SH-SY5Y (cell line): ENCODE data around the gene PRAMEF6.
"Not testable (repeated sequence)": the region's sequence is repeated elsewhere in the genome, so short reads cannot be mapped to it uniquely, and the experiment has no call there.

Source experiments
- GATA2 ChIP-seq: IDR thresholded peaks from 2 replicates; pipeline ENCODE4 v1.6.1; 2011; ENCODE audit warnings: mild to moderate bottlenecking, low read depth, low read length
- GATA3 ChIP-seq: IDR thresholded peaks from 2 replicates; pipeline ENCODE4 v1.6.1; 2011; ENCODE audit warnings: low read depth, mild to moderate bottlenecking, low read length, moderate library complexity

PRAMEF6 gene

DNA sequence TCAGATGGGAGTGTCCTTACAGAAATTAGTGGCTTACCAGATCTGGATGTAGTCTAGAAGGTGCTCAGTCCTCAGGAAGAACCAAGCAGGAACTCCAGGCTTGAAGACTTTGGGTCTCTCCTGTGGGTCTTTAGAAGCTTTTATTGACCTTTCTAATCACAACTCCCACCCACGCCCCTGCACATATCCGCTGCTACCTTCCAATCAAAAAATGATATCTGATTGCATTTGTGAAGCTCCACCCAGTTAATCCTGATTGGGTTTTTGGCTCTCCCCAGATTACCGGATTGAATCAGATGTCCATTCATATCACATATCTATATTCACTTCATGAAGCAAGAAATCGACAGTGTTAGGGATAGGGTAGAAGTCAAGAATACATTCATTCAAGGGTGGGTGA, at the start of gene PRAMEF6:
Gene PRAMEF6, minus strand, starts transcription at position 101 of the 400 bp plus-strand sequence. CDS start 5,062 bp downstream, outside the sequence.
- TF ChIP-seq GATA3, GATA2: not testable (repeated sequence)

DNA sequence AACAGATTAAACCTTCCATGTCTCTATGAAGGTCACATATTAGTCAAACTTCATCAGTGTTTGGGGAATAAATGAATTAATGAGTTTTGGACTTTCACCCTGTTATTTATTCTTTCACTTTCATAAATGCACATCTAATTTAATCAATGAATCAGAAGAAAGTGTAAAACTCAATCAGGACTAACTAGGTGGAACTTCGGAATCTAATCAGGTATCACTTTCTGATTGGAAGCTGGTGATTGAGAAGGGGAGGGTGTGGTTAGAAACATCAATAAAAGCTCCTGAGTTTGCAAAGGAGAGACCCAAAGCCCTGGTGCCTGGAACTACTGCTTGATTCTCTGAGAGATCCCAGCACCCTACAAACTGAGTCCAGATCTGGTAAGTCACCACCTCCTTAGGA, 31.1 kb downstream of the PRAMEF6 start, which contains the start of gene PRAMEF7:
Gene PRAMEF7, plus strand, starts transcription at position 301 of the 400 bp plus-strand sequence. CDS start 1,083 bp downstream, outside the sequence.
- not testable (repeated sequence) for TF ChIP-seq GATA3, GATA2

DNA sequence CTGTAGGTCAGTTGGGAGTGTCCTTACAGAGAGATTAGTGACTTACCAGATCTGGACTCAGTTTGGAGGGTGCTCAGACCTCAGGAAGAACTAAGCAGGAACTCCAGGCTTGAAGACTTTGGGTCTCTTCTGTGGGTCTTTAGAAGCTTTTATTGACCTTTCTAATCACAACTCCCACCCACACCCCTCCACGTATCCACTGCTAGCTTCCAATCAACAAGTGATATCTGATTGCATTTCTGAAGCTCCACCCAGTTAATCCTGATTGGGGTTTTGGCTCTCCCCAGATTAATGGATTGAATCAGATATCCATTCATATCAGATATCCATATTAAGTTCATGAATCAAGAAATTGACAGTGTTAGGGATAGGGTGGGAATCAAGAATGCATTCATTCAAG, 49.2 kb downstream of the PRAMEF6 start, which contains the start of gene PRAMEF10:
Gene PRAMEF10, minus strand, starts transcription at position 101 of the 400 bp plus-strand sequence. CDS start 2,423 bp downstream, outside the sequence.
- TF ChIP-seq GATA3, GATA2: not testable (repeated sequence)
